GM19099 (cell line): ENCODE results near the gene CLRN3.

Experiments
- POLR2A ChIP-seq: IDR thresholded peaks from 3 replicates; pipeline ENCODE4 v1.6.1; 2011; ENCODE audit warnings: low read depth; ENCODE audit not compliant: insufficient read length; ENCODE audit errors: extremely low read depth

Gene CLRN3

DNA sequence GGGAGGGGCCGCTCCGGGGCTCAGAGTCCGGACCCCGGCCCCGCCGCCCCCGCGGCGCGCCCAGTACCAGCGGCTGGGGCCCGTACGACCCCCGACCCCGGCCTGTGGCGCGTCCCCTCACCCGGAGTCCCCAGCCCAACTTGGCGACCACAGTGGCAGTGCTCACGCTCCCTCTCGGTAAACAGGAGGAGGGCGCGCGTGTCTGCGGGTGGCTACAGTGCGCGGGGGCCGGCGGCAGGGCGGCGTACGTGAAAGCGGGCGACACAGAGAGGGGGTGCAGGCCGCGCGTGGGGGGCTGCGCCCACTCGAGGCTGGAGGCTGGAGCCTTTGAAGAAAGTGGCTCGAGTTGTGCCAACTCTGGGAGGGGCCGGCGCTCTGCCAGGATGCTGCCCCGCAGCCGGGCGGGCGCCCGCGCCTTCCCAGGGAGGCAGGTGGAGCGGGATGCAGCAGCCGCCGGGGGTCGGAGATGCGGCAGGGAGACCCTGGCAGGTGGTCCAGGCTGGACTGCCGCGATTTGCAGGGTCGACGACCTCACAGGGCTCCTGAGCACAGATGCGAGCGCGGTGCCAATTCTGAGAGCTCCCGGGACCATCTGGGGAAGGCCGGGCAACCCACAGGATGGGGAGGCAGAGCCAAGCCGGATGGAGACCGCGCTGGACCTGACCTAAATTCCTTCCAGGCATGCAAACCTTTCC, 14.8 kb upstream of the CLRN3 start:
- TF ChIP-seq POLR2A: no peak

DNA sequence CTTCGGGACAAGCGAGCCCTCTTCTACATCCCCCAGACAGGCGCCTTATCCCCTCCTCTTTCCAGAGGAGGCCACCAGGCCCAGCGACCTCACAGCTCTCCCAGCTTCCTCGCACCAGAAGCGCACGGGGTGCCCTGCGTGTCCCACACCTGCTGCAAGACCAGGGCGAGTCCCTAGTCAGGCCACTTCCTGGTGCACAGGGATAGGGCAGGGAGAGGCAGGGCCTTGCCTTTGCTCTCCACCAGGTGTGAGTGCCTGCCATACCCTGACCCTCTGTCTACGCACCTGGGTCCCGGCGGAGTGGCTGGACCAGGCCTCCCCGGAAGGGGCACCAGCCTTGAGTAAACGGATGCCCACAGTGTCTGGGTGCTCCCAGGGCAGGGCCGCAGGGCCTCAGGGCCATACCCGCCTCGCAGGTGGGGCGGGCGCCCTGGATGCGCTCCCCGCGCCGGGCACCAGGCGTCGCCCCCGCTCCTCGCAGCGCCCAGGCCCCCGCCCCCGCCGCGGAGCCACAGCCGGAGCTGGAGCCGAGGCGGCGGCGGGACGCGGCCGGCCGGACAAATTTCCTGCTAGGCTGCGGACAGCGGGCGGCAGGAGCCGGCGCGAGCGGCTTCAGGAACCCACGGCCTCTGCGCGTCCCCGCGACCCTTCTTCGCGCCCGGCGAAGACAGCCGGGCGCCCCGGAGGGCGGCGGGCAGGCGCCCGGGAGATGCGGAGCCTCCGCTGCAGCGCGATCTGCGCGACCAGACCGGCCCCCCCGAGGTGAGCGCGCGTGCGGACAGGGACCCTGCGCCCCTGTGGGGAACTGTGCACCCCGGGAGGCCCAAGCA, 14.0 kb upstream of the CLRN3 start, which contains the start of gene PTPRE:
Gene PTPRE, plus strand, starts transcription at position 556 of the 830 bp plus-strand sequence. CDS start 133,779 bp downstream, outside the sequence.
- no peak for TF ChIP-seq POLR2A

DNA sequence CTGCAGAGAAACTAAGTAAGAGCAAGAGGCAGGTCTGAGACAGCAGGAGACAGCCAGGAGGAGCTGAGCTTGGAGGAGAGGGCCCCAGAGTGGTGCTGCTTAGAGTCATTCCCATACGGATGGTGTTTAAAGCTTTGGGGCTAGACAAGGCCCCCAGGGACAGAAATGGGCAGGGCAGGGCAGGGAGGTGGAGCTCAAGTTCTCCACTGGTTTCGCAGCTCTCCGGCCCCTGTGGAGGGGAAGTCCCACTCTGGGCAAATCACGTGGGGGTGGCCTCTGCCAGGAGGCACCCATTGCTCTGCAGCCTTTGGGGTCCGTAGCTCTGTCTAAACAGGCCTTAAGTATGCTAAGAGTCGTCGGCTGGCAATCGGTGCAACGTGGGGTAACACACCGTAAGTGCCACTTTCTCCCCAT, 13.1 kb upstream of the CLRN3 start:
- no peak for TF ChIP-seq POLR2A

DNA sequence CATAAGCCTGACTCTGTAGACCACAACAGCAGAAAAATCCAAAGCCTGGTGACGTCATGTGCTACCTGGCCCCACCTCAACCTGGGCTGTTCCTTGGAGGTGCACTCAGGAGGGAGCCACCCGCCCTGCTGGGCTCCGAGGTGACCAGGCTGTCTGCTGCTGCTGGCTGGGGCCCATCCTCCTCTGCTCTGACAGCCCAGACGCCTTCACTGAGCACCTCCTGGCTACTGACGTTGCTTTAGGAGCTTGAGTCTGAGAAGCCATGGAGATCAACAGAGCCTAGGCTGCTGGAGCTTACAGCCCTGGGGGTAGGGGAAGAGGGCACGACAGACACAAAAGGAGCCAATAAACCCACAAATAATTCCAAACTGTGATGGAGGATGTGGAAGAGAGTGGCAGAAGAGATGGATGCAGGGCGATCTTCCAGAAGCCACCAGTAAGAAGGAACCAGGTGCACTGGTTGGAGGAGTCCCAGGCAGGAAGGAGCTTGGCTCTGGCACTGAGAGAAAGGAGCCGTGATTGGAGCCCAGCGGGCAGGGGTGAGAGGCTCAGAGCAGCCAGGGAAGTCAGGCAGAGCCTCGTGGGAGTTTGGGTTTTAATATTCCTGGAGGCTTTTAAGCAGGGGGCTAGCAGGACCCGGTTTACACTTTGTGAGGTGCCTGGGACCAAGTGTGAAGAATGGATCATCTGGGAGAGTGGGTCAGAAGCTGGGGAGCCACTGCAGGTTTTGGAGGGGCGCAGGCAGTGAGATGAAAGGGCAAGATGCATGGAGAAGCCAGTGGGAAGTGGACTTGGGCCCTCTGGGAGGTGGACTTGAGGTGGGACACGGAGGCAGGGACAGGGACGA, 12.5 kb upstream of the CLRN3 start:
- no peak for TF ChIP-seq POLR2A

DNA sequence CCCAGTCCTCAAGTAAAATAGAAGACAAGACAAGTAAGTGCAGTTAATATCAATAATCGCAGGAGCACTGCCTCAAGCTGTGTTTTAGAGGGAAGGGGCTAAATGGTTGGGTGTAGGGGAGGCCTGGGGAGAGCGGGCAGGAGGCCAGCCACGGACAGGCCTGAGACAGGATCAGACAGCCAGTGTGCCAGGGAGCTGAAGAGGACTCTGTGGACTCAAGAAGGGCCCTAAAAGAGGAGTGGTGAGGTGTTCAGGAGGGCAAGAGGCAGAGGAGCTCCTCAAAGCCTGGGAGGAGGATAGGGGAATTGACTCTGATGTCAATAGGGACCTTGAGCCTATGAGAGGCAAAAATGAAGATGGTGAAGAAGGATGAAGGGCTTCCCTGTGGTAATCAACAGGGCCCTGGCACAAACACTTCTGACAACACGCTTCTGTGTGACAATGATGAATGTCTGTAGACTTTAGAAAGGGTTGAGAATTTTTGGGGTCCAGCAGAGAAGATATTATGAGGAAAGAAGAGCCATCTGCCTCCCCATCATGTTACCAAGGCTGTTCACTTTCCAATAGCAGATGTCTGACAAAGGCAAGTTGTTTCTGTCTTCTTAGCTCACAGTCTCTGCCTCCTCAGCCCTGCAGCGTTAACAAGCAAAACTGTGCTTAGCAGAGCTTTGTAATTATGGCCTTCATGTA, 11.7 kb upstream of the CLRN3 start:
- TF ChIP-seq POLR2A: no peak

DNA sequence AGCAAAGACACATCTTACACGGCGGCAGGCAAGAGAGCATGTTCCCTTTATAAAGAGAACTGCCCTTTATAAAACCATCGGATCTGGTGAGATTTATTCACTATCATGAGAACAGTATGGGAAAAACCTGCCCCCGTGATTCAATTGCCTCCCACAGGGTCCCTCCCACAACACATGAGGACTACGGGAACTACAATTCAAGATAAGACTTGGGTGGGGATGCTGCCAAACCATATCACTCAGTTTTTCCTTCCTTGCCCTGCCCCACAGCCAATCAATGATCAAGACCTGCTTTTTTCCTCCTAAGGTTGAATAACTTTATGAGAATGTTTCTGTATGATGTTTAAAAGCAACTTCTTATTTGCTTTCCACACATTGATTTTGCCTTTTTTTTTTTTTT, 11.0 kb upstream of the CLRN3 start:
- TF ChIP-seq POLR2A: no peak

DNA sequence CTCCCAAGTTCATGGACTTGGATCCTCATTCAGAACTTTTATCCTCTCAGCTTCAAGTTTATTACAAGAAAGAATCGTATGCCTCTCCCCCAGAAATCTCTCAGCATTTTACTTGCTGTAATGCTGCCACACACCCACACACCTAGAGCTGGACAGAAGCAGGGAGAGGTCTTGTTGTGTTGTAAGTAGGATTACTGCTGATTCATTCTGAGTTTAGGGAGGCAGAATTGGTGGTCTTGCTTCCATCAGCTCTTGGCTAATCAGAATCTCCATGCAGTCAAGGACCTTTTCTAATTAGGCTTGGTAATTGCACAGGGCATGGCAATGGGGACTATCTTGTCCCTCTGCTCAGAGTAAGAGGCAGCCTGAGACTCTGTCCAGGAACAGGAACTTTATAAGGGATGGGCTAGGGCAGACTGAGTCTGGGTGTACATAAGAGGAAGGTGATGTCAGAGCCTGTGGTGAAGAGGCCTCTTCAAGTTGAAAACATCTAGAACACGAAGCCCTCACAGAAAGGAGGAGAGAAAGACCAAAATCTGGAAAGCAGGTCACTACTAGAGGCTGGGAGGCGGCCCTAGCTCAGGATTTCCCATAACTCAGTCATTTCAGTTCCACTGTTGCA, 7.1 kb upstream of the CLRN3 start:
- no peak for TF ChIP-seq POLR2A

DNA sequence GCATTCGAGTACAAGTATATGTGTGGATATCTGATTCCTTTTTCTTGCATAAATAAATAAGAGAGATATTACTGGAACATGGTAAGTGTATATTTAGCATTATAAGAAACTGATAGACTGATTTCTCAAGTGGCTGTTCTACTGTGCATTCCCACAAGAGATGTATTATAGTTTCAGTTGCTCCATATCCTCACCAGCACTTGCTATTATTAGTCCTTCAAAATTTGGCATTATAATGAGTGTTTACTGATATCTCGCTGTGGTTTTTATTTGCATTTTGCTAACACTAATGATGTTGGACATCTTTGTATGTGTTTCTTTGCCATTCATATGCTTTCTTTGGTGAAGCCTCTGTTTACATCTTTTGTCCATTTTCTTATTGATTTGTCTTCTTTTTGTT, 4.4 kb upstream of the CLRN3 start:
- no peak for TF ChIP-seq POLR2A

DNA sequence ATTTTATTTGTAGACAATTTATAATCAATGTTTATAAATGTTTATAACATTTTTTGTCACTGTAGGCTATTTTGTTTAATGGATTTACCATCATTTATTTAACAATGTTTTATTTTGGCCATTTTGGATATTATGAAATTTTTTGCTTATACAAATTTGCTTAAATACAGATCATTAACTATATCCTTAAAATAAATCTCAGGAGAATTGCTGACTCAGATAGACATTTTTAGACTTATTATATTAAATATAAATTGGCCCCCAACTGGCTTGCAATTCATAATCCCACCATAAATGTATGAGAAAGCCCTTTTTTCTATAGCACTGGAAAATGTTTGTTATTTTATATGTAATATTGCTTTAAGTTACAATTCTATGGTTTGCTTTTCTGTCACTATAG, 3.8 kb upstream of the CLRN3 start:
- TF ChIP-seq POLR2A: no peak

DNA sequence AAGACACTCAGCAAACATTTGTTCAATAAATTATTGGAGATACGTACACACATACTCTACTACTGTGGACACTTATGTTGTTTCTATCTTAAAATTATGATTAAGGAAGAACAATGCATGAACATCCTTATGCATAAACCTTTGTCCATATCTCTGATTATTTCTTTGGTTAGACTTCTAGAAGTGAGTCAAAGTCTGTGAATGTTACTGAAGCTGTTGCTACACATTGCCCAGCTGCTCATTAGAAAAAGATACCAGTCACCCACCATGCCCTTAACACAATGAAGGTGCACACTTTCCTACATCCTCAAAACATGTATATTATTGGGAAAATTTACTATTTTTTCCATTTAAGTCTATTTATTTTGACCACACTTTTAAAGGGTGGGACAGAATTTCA, 1.4 kb upstream of the CLRN3 start:
- no peak for TF ChIP-seq POLR2A

DNA sequence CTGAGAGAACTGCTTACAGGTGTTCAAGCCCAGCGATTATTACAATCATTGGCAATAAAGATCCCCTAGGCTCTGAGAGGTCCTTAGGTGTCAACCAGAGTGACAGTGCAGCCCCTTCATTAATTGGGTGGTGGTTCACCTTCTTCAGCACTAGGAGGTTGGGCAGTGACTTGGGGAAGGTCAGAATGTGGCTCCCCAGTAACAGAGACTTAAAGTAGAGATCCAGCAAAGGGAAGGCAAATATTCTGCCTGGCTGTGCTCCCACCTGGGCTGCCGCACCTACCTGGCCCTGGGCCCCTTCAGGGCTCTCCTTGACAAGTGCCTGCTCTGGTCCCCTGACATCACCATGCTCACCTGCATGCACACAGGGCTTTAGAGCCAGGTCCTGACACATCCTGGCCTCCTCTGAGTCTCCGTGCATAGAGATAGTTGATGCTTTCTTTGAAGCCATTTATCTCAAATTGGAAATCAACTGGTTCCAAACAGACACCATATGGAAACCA, 1.9 kb downstream of the CLRN3 start:
- no peak for TF ChIP-seq POLR2A

DNA sequence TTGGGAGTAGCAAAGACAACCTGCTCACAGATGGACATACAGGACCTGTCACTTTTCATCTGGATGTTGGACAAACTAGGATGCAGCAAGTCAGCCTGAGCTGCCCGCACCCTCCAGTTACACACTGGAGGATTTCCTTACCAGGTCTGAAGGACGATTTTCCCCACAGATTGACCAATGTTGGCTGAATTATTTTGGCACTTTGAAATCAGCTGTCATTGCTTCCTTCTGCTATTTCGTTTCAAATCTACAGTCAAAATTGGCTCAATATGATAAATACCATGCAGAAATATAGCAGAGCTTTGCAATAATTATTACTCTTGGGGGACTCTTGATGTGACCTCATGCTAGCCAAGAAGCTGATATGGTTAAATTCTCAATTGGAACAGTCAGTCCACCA, 2.5 kb downstream of the CLRN3 start:
- no peak for TF ChIP-seq POLR2A

DNA sequence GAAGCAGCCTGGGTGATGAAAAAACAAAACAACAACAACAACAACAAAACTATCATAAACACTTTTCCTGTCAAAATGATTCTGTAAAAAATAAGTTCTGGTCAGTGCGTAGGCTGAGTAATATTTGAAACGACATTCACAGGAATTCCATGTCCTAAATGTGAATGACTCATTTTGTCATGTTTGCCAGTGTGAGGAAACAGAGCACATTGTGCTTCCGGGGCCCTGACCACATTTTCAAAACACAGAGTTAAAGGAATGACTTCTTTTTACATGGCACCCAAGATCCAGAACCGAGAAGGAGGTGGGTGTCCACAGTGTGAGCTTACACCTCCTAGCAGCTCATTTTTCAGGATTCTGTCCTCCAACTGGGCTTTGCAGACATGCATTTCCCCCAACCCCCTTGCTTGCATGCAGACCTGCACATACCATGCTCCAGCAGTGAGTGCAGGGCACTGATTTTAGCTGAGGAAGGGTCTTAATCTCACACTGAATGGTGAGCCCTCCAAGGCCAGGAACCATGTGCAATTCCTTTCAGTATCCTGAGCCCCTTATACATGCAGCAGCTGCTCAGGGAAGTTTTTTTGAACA, 3.0 kb downstream of the CLRN3 start:
- no peak for TF ChIP-seq POLR2A
